ENCODE data around the gene PREPL.

DNA sequence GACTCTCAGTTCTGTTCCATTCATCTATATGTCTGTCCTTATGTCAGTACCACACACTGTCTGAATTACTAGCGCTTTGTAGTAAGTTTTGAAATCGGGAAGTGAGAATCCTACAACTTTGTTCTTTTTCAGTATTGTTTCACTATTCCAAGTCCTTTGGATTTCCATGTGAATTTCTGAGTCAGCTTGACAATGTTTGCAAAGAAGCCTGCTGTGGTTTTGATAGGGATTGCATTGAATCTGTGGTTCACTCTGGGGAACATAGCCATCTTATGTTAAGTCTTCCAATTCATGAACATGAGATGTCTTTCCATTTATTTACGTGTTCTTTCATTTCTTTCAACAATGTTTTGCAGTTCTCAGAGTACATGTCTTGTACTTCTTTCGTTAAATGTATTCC is 71.0 kb downstream of the PREPL start:
- TF ChIP-seq CTCF (IDR thresholded peaks at IDR 0.05) (no peak), POLR2A (IDR thresholded peaks at IDR 0.05) (no peak)

Measured in lower leg skin (tissue), 3 donors.